ENCODE data around the gene PRTG. TPM values are rescaled to one million over a fixed set of nuclear protein-coding genes. Genes with fewer than 3 reads are reported as not detected.

The PRTG gene
- polyA plus RNA-seq, 1 donor (not counting 4 experiments of a cell fraction or from before 2014, with no cell fraction given): not detected

GRCh38 chr15:55673287-55673686, 69.7 kb downstream of the PRTG start:
- FAIRE-seq (no peak), DNase-seq (ENCODE audit: low read depth, low spot score) (no peak)
- TF ChIP-seq CTCF (optimal IDR thresholded peaks at IDR 0.05 in 1 of 3, IDR thresholded peaks at IDR 0.05 in 1 of 3, conservative IDR thresholded peaks at IDR 0.05 in 1 of 3; ENCODE audit: extremely low read depth in 1 of 3, insufficient read depth in 2 of 3, low read length in 3 of 3): no peak
- TF ChIP-seq EZH2 (IDR thresholded peaks at IDR 0.05; ENCODE audit: low read length): no peak
- Histone ChIP-seq H3K4me3 (ENCODE audit: control insufficient read depth in 2 of 3, extremely low read depth in 1 of 3, insufficient read depth in 2 of 3, low read depth in 1 of 3, low read length in 3 of 3) (no peak overlapping the region), H3K4me2 (ENCODE audit: control insufficient read depth, extremely low read depth, insufficient read depth, low read depth, low read length) (no peak overlapping the region), H3K9ac (ENCODE audit: control insufficient read depth, extremely low read depth, insufficient read depth, low read length) (no peak overlapping the region), H4K20me1 (ENCODE audit: control insufficient read depth, extremely low read depth, insufficient read depth, low read length) (no peaks in the 10 kb centered on the region), H3K9me1 (ENCODE audit: control insufficient read depth, extremely low read depth, insufficient read depth, low read length) (no peaks in the 10 kb centered on the region), H3K4me1 (ENCODE audit: control insufficient read depth, extremely low read depth, insufficient read depth, low read length) (no peaks in the 10 kb centered on the region), H2AFZ (ENCODE audit: control insufficient read depth, low read length) (no peak overlapping the region), H3K79me2 (ENCODE audit: control insufficient read depth, insufficient read depth, low read length) (no peaks in the 10 kb centered on the region), H3K36me3 (ENCODE audit: control insufficient read depth in 2 of 2, extremely low read depth in 1 of 2, insufficient read depth in 2 of 2, low read length in 2 of 2) (no peaks in the 10 kb centered on the region), H3K27me3 (ENCODE audit: control insufficient read depth, extremely low read depth, insufficient read depth, low read length) (no peaks in the 10 kb centered on the region), H3K9me3 (ENCODE audit: control insufficient read depth, low read depth, low read length) (no peaks in the 10 kb centered on the region), H3K27ac (ENCODE audit: control insufficient read depth, insufficient read depth, low read length) (no peak overlapping the region)
- dilution Hi-C loops (cut with MboI; ENCODE audit: extremely low pct_ligation_motif_present, low sequenced_read_pairs): no loop called here

- Histone ChIP-seq H2AFZ (ENCODE audit: control insufficient read depth, low read length) (no peak overlapping the region), H3K9me3 (ENCODE audit: control insufficient read depth, low read depth, low read length) (no peaks in the 10 kb centered on the region), H3K9me1 (ENCODE audit: control insufficient read depth, extremely low read depth, insufficient read depth, low read length) (no peaks in the 10 kb centered on the region), H3K4me1 (ENCODE audit: control insufficient read depth, extremely low read depth, insufficient read depth, low read length) (no peaks in the 10 kb centered on the region), H3K36me3 (ENCODE audit: control insufficient read depth in 2 of 2, extremely low read depth in 1 of 2, insufficient read depth in 2 of 2, low read length in 2 of 2) (no peaks in the 10 kb centered on the region), H3K4me2 (ENCODE audit: control insufficient read depth, extremely low read depth, insufficient read depth, low read depth, low read length) (no peak overlapping the region), H3K27me3 (ENCODE audit: control insufficient read depth, extremely low read depth, insufficient read depth, low read length) (no peaks in the 10 kb centered on the region), H3K79me2 (ENCODE audit: control insufficient read depth, insufficient read depth, low read length) (no peaks in the 10 kb centered on the region), H3K27ac (ENCODE audit: control insufficient read depth, insufficient read depth, low read length) (no peak overlapping the region), H3K9ac (ENCODE audit: control insufficient read depth, extremely low read depth, insufficient read depth, low read length) (no peak overlapping the region), H4K20me1 (ENCODE audit: control insufficient read depth, extremely low read depth, insufficient read depth, low read length) (no peaks in the 10 kb centered on the region), H3K4me3 (ENCODE audit: control insufficient read depth in 2 of 3, extremely low read depth in 1 of 3, insufficient read depth in 2 of 3, low read depth in 1 of 3, low read length in 3 of 3) (no peak overlapping the region)
- DNase-seq (ENCODE audit: low read depth, low spot score) (no peak), FAIRE-seq (no peak)
- dilution Hi-C loops (cut with MboI; ENCODE audit: extremely low pct_ligation_motif_present, low sequenced_read_pairs): no loop called here
- TF ChIP-seq EZH2 (IDR thresholded peaks at IDR 0.05; ENCODE audit: low read length): no peak
- no peak for TF ChIP-seq CTCF (optimal IDR thresholded peaks at IDR 0.05 in 1 of 3, IDR thresholded peaks at IDR 0.05 in 1 of 3, conservative IDR thresholded peaks at IDR 0.05 in 1 of 3; ENCODE audit: extremely low read depth in 1 of 3, insufficient read depth in 2 of 3, low read length in 3 of 3)
These were observed 73.7 kb downstream of the PRTG start for GRCh38 chr15:55669270-55669669.
